Activated T-cell treated with anti-CD3 and anti-CD28 coated beads, Interleukin-2, amount 50 U/mL, for 1 hour (primary cell): Measurements from ENCODE around the gene UROS.

ENCODE experiments used
- DNase-seq: peaks from one replicate; pipeline ENCODE4 v3.0.0-alpha.2; 2020

Gene UROS

GRCh38 chr10:125828311-125828710 lies 5.3 kb upstream of the UROS start:
- no peak for DNase-seq

GRCh38 chr10:125827133-125827532 lies 4.1 kb upstream of the UROS start:
- DNase-seq: no peak

- no peak for DNase-seq
Measured at GRCh38 chr10:125824736-125825135, 1.7 kb upstream of the UROS start.

GRCh38 chr10:125823663-125824251 lies 699 bp upstream of the UROS start:
- peak; percentile 26 for DNase-seq

- no peak for DNase-seq
Measured at GRCh38 chr10:125820701-125821100, 2.4 kb downstream of the UROS start.

GRCh38 chr10:125817337-125817946 lies 5.6 kb downstream of the UROS start:
- DNase-seq: no peak

GRCh38 chr10:125816548-125816947 lies 6.5 kb downstream of the UROS start:
- DNase-seq: no peak

- DNase-seq: no peak
Measured at GRCh38 chr10:125815764-125816163, 7.3 kb downstream of the UROS start.

GRCh38 chr10:125812128-125812750 lies 10.8 kb downstream of the UROS start:
- no peak for DNase-seq

GRCh38 chr10:125811251-125811650 lies 11.8 kb downstream of the UROS start:
- no peak for DNase-seq

GRCh38 chr10:125808047-125808446 lies 15.0 kb downstream of the UROS start:
- no peak for DNase-seq

- DNase-seq: no peak
Measured at GRCh38 chr10:125802739-125803138, 20.3 kb downstream of the UROS start.

- DNase-seq: no peak
Measured at GRCh38 chr10:125802131-125802530, 20.9 kb downstream of the UROS start.

- no peak for DNase-seq
Measured at GRCh38 chr10:125801574-125801973, 21.5 kb downstream of the UROS start.

GRCh38 chr10:125799451-125800182 lies 23.4 kb downstream of the UROS start:
- DNase-seq: no peak

GRCh38 chr10:125797994-125798662 lies 24.9 kb downstream of the UROS start:
- DNase-seq: no peak

GRCh38 chr10:125797424-125797823 lies 25.6 kb downstream of the UROS start:
- no peak for DNase-seq

- no peak for DNase-seq
Measured at GRCh38 chr10:125795637-125796190, 27.3 kb downstream of the UROS start.

GRCh38 chr10:125795128-125795527 lies 27.9 kb downstream of the UROS start:
- no peak for DNase-seq

GRCh38 chr10:125792342-125793300 lies 30.4 kb downstream of the UROS start:
- DNase-seq: no peak

- DNase-seq: no peak
Measured at GRCh38 chr10:125788156-125789034, 34.7 kb downstream of the UROS start.
